CD4-positive, alpha-beta T cell treated with Interleukin-15 for 4 hours (primary cell): ENCODE results near the gene CCDC152.
A peak's percentile ranks its signal among the peaks of the same experiment; 100 is the strongest.
"Not testable (repeated sequence)": the region's sequence is repeated elsewhere in the genome, so short reads cannot be mapped to it uniquely, and the experiment has no call there.

Source experiments
- DNase-seq: peaks from one replicate; pipeline ENCODE4 v3.0.0-alpha.2; 2020; ENCODE audit warnings: low spot score

The CCDC152 gene, protein sequence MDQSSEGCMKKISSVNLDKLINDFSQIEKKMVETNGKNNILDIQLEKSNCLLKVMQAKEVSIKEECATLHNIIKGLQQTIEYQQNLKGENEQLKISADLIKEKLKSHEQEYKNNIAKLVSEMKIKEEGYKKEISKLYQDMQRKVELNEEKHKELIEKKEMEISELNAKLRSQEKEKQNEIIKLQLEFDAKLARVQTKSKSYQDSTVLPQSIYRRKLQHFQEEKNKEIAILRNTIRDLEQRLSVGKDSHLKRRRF

DNA sequence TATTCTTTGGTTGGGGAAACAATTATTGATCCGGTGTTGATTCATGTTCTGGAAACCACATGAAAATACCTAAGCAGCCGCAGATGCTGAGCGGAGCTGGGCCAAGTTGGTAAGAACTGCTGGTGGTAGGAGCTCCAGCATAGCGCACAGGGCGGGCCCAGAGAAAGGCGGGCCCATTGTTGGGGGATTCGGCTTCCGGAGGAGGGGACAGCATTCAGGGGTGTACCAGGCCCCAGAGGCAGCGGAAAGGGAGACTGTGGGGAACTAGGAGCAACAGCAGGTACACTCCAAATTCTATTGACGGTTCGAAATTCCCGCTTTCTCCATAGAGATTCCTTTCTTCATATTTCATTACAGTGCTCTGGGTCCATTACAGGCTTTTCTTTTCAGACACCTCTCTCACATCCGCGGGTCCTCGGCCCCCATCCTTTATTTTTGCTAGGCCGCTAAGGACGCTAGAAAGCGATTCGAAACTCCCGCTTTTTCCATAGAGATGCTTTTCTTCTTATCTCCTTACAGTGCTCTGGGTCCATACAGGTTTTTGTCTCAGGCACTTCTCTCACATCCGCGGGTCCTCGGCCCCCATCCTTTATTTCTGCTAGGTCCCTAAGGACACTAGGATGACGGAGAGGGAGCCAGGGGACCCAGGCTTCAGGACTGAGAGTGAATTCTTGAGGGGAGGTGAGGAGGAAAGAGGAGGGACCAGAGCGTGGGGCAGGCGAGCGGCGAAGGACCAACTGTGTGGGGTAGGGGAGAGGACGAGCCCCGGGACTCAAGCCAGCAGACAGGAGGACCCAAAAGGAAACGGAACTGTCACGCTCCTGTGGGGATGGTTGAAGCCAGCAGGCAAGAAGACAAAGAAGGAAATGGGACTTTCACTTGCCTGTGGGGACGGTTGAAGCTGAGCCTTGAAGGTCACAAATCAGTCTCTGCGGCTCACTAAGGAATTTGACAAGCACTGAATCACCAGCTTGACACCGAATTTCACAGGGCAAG, at the start of gene CCDC152:
CCDC152 (plus strand) TSS at position 213 of the 996 bp plus-strand sequence. CDS start 2,304 bp downstream, outside the sequence.
- peak; percentile 50 for DNase-seq

DNA sequence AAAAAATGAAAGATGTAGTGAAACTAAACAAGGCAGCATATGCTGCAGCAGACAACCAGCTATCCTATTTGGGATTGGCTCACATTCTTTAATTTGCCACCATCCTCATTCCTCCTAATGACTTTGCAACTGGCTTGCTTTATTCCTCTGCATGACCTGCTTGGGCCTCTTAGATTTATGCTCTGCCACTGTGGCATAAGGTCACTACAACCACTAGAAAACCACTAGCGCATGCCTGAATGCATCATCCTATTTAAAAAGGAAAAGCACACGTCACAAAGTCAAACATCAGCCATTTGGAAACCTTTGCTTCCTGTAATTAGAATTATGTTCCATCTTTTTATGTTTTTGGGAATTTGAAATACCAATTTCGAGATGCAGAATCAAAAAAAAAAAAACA, 40.8 kb upstream of the CCDC152 start:
- DNase-seq: no peak

DNA sequence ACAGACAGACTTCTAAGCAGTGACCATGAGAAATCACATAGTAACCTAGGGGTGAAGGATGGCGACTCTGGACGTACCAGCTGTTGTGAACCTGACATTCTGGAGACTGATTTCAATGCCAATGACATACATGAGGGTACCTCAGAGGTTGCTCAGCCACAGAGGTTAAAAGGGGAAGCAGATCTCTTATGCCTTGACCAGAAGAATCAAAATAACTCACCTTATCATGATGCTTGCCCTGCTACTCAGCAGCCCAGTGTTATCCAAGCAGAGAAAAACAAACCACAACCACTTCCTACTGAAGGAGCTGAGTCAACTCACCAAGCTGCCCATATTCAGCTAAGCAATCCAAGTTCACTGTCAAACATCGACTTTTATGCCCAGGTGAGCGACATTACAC, 38.0 kb upstream of the CCDC152 start:
- peak; percentile 2 for DNase-seq

DNA sequence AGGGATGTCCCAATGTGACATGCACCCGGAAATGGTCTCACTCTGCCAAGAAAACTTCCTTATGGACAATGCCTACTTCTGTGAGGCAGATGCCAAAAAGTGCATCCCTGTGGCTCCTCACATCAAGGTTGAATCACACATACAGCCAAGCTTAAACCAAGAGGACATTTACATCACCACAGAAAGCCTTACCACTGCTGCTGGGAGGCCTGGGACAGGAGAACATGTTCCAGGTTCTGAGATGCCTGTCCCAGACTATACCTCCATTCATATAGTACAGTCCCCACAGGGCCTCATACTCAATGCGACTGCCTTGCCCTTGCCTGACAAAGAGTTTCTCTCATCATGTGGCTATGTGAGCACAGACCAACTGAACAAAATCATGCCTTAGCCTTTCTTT, 37.6 kb upstream of the CCDC152 start:
- DNase-seq: peak; percentile 1

DNA sequence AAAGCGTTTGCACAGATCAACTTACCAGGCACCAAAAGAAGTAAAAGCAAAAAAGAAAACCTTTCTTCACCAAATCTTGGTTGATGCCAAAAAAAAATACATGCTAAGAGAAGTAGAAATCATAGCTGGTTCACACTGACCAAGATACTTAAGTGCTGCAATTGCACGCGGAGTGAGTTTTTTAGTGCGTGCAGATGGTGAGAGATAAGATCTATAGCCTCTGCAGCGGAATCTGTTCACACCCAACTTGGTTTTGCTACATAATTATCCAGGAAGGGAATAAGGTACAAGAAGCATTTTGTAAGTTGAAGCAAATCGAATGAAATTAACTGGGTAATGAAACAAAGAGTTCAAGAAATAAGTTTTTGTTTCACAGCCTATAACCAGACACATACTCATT, 36.4 kb upstream of the CCDC152 start:
- peak; percentile 9 for DNase-seq

DNA sequence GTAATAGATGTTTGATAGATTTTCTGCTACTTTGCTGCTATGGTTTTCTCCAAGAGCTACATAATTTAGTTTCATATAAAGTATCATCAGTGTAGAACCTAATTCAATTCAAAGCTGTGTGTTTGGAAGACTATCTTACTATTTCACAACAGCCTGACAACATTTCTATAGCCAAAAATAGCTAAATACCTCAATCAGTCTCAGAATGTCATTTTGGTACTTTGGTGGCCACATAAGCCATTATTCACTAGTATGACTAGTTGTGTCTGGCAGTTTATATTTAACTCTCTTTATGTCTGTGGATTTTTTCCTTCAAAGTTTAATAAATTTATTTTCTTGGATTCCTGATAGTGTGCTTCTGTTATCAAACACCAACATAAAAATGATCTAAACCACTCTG, 35.1 kb upstream of the CCDC152 start:
- no peak for DNase-seq

DNA sequence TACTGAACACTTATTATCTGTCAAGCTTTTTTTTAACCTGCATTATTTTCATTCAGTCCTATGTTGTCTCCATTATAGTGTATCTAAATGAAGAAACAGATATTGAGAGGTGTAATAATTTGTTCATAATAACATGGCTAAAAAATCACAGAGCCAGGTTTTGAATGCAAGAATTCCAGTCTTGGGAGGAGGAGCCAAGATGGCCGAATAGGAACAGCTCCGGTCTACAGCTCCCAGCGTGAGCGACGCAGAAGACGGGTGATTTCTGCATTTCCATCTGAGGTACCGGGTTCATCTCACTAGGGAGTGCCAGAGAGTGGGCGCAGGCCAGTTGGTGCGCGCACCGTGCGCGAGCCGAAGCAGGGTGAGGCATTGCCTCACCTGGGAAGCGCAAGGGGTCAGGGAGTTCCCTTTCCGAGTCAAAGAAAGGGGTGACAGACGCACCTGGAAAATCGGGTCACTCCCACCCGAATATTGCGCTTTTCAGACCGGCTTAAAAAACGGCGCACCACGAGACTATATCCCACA, 22.0 kb upstream of the CCDC152 start:
- DNase-seq: not testable (repeated sequence)

DNA sequence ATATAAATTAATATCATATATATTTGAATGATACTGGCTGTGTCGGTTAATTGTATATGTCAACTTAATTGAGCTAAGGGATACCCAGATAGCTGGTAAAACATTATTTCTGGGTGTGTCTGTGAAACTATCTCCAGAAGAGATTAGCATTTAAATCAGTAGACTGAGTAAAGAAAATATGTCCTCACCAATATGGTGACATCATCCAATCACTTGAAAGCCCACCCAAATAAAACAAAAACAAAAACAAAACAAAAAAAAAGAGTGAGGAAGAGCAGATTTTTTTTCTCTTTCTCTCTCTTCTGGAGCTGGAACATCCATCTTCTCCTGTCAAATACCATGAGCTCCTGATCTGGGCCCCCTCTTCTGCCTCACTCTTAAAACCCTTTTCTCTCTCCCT, 15.7 kb upstream of the CCDC152 start:
- no peak for DNase-seq

DNA sequence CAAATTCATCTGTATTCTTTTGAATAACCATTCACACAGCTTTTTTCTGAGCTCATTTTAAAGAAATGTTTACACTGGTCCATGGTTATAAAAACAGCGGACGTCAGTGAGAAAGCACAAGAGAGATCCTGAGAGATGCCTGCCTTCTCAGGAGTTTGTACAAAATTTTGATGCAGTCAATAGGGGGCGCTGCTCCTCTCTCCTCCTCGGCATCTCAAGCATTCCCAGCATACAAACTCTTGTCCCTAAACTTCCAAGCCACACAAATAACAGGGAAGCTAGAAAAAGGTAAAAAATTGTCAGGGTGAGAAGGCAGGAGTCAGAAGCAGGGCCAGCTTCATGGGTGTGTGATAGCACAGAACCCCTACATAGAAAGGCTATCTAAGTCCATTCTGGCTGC, 11.2 kb upstream of the CCDC152 start:
- DNase-seq: no peak

DNA sequence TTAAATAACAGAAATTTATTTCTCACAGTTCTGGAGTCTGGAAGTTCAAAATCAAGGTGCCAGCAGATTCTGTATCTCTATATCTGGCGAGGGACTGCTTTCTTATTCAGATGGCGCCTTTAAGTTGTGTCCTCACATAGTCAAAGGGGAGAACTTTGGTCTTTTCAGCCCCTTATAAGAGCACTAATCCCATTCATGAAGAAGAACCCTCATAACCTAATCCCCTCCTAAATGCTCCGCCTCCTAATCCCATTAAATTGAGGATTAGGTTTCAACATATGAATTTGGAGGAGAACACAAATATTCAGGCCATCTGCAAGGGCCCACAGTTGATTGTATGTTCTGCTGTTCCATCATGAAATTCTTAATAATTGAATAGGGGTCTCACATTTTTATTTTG, 10.8 kb upstream of the CCDC152 start:
- DNase-seq: no peak

DNA sequence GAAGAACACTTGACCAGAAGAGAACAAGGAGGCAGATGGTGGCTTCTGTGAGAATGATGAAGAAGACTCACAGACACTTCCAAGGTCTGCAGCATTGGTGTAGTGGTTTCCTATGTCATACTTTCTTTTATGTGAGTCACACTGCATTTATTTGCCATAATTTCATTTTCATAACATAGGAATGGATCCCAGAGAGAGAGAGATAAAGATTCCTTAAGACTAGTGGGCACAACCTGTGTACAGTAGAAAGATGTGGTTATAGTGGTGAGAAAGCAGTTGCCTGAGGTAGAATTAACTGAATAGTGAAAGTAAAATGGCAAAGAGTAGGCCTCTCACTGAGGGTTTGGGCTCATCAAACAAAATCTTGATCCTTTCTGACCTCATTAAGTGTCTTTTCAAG, 7.6 kb upstream of the CCDC152 start:
- DNase-seq: no peak

DNA sequence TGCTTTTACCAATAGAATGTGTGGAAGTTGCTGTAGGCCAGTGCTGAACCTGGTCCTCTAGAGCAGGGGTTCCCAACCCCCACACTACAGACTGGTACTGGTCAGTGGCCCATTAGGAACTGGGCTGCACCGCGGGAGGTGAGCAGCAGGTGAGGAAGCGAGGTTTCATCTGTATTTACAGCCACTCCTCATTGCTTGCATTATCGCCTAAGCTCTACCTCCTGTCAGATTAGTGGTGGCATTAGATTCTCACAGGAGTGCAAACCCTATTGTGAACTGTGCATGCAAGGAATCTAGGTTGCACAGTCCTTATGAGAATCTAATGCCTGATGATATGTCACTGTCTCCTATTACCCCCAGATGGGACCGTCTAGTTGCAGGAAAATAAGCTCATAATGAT, 6.1 kb upstream of the CCDC152 start:
- no peak for DNase-seq

DNA sequence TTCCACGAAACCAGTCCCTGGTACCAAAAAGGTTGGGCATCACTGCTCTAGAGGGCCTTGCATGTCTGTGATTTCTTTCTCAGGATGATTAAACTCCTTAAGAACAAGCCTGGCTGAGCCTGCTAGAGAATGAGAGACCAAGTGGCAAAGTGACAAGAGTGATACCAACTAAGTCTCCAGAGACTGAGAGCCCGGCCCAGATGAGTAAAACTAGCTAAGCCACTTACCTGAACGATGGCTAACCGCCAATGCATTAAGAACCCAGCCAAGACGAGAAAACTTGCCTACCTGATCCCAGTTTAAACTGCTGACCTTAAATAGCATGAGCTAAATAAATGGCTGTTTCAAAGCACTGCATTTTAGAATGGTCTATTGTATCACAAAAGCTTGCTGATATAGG, 5.6 kb upstream of the CCDC152 start:
- DNase-seq: no peak

DNA sequence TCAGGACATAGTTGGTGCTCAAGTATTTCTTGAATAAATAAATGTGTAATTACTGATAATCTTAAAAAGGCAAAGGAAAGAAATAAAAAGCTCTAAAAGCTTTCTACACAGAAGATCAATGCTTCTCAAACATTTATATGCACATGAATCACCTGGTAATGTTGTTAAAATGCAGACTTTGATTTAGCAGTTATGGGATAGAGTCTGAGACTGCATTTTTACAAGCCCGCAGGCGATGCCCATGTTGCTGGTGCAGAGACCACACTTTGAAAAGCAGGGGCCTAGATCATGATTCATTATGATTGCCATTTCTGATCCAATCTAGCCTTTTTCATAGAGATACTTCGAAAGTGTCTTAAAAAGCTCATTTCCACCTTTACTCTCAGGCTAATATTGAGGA, 3.5 kb upstream of the CCDC152 start:
- DNase-seq: no peak

DNA sequence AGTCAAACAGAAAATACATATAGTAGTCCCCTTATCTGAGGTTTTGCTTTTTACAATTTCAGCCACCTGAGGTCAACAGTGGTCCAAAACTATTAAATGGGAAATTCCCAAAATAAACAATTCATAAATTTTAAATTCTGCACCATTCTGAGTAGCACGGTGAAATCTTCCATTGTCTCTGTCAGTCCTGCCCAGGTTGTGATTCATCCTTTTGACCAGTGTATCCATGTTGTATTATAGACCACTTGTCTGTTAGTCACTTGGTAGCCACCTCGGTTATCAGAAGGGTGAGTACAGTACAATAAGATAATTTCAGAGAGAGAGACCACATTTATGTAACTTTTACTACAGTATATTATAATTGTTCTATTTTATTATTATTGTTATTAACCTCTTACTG, 2.8 kb downstream of the CCDC152 start:
- no peak for DNase-seq

DNA sequence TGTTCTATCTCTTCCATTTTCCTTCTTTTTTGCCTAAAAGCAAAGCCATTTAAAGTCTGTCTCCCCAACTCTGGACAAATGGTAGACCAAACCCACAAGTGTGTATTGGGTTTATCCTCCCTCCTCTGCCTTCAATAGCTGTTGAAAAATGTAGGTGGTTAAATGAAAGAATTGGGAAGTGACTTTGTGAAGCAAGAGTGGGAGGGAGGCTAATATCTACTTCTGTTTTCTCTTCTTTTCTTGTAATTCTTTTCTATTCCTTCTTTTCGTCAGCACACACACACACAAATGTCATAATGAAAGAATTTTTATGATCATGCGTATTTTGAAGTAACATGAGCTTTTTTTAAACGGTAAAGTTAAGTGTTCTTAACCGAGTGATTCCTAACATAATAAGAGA, 3.8 kb downstream of the CCDC152 start:
- DNase-seq: no peak

DNA sequence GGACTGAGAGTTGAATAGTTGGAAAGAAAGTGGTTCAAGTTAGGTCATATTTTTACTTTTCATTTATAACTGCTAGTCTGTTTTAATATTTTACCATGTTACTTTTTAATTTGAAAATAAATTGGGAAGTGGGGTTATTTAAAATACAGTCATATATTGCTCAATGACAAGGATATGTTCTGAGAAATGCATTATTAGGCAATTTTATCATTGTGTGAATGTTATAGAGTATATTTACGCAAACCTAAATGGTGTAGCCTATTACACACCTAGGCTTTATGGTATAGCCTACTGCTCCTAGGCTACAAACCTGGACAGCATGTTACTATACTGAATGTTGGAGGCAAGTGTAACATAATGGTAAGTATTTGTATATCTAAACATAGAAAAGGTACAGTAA, 5.2 kb downstream of the CCDC152 start:
- no peak for DNase-seq

DNA sequence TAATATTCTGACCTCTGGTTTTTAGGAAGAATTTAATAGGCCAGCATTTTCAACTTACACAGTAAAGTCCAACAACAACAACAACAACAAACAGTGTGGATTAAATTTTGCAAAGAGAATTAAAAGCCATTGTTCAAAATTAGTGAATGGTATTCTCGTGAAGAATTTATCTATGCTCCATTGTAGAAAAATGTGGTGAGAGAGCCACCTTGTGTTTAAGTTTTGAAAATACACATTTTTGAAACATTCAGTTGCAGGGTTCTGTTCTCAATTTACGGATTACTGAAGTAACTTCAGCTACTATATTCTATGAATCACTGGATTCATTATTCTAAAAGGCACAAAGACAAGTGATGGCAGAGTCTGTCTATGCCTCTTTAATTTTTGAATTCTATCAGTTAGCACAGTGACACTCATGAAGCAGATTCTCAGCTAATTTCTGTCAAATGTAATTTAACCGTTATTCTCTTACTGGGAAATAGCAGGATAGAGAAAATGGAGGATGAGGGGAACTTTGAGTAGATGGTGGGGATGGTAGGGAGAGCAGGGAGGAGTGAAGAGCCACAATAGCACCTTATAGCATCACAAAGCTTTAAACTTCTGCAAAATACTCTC, 11.0 kb downstream of the CCDC152 start:
- DNase-seq: peak; percentile 35

DNA sequence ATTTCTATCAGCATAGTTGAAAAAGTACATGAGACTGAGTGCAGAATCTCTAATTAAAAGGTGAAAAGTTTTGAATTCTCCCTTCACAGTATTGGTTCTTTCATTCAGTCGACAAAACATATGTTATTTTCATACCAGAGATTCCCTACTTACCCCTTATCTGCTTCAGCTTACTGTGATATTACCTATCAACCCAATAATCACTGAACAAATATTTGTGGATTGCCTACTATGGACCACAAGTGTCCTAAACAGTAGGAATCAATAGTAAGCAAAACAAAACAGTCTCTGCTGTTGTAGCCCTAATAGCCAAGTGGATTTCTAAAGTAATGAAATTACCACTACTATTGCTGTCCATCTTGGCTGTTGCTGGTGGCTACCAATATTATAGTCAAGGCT, 11.5 kb downstream of the CCDC152 start:
- DNase-seq: no peak

DNA sequence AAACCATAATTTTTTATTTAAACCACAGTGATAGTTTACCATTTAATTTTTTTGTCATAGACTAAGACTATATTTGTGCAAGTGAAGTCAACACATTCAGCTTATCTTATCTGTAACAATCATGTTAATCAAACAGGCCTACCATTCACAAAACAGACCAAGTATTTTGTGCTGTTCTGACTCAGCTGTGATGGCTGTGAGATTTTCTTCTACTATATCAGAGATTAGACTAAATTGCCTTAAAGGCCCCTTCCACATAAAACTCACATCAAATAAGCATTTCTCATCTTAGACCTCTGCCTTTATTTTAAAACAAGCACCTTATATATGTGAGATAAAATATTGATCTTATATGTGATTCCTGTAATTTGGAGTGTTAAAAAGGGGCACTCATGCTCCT, 13.4 kb downstream of the CCDC152 start:
- DNase-seq: no peak

DNA sequence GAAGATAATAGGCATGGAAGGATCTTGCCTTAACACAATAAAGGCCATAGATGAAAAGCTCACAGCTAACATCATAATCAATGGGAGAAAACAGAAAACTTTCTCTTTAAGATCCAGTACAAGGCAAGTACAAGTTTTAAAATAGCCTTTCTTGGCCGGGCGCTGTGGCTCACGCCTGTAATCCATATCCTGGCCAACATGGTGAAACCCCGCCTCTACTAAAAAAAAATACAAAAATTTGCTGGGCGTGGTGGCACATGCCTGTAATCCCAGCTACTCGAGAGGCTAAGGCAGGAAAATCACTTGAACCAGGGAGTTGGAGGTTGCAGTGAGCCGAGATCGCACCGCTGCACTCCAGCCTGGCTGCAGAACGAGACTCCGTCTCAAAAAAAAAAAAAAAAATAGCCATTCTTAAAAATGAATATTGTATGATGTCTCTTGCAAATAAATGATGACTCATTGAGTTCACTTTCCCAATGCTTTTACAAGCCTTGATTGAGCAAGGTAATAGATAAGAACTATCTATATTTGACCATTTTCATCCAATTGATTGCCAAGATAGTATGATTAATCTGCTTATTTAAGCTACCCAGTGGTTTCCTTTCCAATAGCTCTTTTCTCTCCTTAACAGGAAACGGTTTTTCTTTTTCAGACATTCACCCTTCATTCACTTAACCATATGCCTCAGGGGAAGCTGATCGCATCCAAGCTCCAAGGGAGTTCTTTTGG, 15.8 kb downstream of the CCDC152 start:
- no peak for DNase-seq

DNA sequence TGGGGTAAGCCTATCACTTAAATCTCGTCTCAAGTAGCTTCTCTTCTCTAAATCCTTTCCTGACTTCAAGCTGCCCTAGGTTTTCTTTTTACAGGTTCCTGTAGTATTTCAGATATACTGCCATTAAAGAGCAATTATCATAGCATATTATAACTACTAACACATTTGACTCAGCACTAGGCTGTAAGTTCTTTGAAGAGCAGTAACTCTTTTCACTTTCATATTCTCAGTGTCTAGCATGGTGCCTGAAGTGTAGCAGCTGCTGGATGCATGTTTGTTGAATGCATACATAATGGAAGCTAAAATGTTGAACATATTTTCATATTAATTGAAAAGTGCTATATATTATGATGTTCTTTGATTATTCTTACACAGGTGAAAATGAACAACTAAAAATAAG, 22.5 kb downstream of the CCDC152 start:
- DNase-seq: no peak
